ENCODE measurements around the gene EVI5. TPM values are rescaled to one million over a fixed set of nuclear protein-coding genes. Genes with fewer than 3 reads are reported as not detected.

Gene EVI5
- total RNA-seq, 1 donor from 2014 or later: 33.0 TPM

- TF ChIP-seq CTCF (IDR thresholded peaks at IDR 0.05; ENCODE audit: unreplicated experiment): no peak
- Mint-ChIP-seq H3K4me1 (ENCODE audit: unreplicated experiment) (peaks cover 35% of the 10 kb centered on the region), H3K9me3 (ENCODE audit: unreplicated experiment) (no peaks in the 10 kb centered on the region), H3K27me3 (ENCODE audit: unreplicated experiment) (peaks cover 42% of the 10 kb centered on the region), H3K4me3 (ENCODE audit: unreplicated experiment) (peak overlapping the region; percentile 83), H3K27ac (ENCODE audit: unreplicated experiment) (peak overlapping the region; percentile 57), H3K36me3 (ENCODE audit: low read depth, unreplicated experiment) (peaks cover 8% of the 10 kb centered on the region)
- no peak for DNase-seq (ENCODE audit: low spot score)
Observed at GRCh38 chr1:92483610-92484471, 301.1 kb downstream of the EVI5 start.

DNA sequence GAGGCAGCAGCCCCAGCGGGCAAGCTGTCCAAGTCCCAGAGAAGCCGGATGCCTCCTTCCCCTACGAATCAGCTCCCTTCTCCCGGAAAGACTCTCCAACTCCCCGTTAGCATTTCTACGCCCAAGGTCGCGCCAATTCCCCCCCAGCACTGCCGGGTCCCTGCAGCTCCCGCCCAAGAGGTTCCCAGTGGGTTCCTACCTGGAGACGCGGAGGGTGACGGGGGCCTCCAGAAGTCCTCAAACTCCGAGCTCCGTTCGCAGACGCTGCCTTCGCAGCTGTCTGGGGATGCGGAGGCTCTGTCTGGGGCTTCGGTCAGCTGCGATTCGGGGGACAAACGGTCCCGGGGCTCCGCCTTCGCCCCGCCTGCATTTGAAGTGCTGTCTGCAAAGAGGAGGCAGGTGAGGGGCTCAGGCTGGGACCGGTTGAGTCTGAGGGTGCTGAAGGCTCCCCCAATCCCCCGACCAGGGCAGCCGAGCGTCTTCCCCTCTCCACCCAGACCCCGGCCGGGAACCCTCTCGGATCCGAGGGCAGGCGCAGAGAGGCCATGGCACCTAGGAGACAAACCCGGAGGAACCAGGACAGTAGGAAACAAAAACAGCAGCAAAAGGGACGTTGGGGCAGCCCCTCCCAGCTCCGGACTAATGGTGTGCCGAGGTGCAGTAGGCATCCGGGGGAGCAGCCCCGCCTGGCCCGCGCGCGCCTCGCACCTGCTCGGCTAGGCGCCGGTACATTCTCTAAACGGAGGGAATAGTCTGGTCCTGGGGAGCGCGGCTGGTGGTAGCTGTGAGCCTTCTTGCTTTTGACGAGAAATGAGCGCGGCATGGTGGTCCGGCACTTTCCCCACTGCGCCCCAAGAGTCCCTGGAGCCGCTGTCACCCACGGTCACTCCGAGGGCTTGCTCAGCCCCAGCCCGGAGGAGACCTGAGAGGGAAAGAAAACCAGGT lies 302.0 kb downstream of the EVI5 start:
- Mint-ChIP-seq H3K27ac (ENCODE audit: unreplicated experiment) (no peak overlapping the region), H3K4me1 (ENCODE audit: unreplicated experiment) (peaks cover 35% of the 10 kb centered on the region), H3K36me3 (ENCODE audit: low read depth, unreplicated experiment) (peaks cover 8% of the 10 kb centered on the region), H3K4me3 (ENCODE audit: unreplicated experiment) (peak overlapping the region; percentile 78), H3K27me3 (ENCODE audit: unreplicated experiment) (peaks cover 44% of the 10 kb centered on the region), H3K9me3 (ENCODE audit: unreplicated experiment) (no peaks in the 10 kb centered on the region)
- DNase-seq (ENCODE audit: low spot score): peak; percentile 38
- TF ChIP-seq CTCF (IDR thresholded peaks at IDR 0.05; ENCODE audit: unreplicated experiment): no peak

DNA sequence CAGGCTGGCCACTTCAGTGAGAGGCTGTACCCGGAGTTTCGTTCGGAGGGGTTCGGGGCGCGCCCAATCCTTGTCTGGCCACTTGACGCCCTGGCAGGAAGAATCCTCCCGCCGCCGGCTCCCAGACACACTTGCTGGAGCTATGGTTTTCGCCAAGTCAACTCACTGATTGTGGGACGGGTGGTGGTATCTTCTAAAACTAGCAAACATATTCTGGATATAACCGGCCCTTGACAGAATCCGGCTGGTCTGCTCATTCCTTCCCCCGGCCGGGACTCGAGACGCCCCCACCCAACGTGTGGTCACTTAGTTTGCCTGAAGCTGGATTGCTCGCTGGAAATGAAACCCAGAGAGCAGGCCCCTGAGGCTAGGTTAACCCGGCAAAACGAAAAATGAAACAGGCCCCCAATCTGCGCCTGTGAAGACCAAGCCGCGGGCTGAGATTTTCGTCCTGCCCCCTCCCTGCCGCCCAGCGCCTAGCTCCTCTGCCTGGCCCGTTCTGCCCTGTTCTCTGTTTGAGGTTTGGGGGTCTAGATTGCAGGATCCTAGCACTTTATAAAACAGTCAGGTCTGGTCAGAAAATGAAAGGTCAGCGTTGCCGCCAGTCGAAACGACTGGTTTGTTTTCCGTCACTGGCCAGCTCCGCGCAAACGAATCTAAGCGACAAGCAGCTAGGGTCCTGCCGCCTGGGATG lies 302.8 kb downstream of the EVI5 start:
- Mint-ChIP-seq H3K4me3 (ENCODE audit: unreplicated experiment) (peak overlapping the region; percentile 78), H3K27ac (ENCODE audit: unreplicated experiment) (no peak overlapping the region), H3K27me3 (ENCODE audit: unreplicated experiment) (peaks cover 44% of the 10 kb centered on the region), H3K36me3 (ENCODE audit: low read depth, unreplicated experiment) (peaks cover 8% of the 10 kb centered on the region), H3K4me1 (ENCODE audit: unreplicated experiment) (peaks cover 35% of the 10 kb centered on the region), H3K9me3 (ENCODE audit: unreplicated experiment) (no peaks in the 10 kb centered on the region)
- DNase-seq (ENCODE audit: low spot score): peak; percentile 20
- TF ChIP-seq CTCF (IDR thresholded peaks at IDR 0.05; ENCODE audit: unreplicated experiment): no peak

DNA sequence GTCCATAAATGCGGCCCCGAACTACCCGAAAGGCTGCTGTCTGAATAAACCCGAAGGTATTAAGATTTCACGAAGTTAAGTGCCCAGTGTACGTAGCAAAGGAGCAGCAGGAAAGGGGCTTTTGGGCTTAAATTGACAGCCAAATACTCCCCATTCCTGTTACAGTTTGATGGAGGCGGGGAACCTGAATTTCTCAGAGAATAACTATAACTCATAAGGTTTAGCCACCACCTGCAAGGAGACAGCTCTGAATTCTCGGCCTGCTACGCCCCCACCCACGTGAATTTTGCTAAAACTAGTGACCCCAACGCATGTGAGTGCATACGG lies 303.3 kb downstream of the EVI5 start:
- Mint-ChIP-seq H3K4me1 (ENCODE audit: unreplicated experiment) (peaks cover 37% of the 10 kb centered on the region), H3K27ac (ENCODE audit: unreplicated experiment) (no peak overlapping the region), H3K9me3 (ENCODE audit: unreplicated experiment) (no peaks in the 10 kb centered on the region), H3K4me3 (ENCODE audit: unreplicated experiment) (no peak overlapping the region), H3K27me3 (ENCODE audit: unreplicated experiment) (peaks cover 44% of the 10 kb centered on the region), H3K36me3 (ENCODE audit: low read depth, unreplicated experiment) (peaks cover 8% of the 10 kb centered on the region)
- TF ChIP-seq CTCF (IDR thresholded peaks at IDR 0.05; ENCODE audit: unreplicated experiment): no peak
- DNase-seq (ENCODE audit: low spot score): no peak
